Lower leg skin (tissue), 3 donors: ENCODE results near the gene FOXP1.

Source experiments
- POLR2A ChIP-seq, 2 donors: fragments of 450-650 bp; IDR thresholded peaks; one replicate each; pipeline ENCODE4 v1.6.1; 2016 to 2017; ENCODE audit warnings: antibody characterized with exemption in 2 of 2, mild to moderate bottlenecking in 1 of 2, moderate library complexity in 1 of 2
- TF ChIP-seq, protein P1 (sequence below), 3 donors: fragments of 450-650 bp; IDR thresholded peaks; one replicate each; pipeline ENCODE4 v1.5.1; 2016; ENCODE audit warnings: antibody characterized with exemption in 3 of 3, mild to moderate bottlenecking in 3 of 3, moderate library complexity in 2 of 3

DNA sequence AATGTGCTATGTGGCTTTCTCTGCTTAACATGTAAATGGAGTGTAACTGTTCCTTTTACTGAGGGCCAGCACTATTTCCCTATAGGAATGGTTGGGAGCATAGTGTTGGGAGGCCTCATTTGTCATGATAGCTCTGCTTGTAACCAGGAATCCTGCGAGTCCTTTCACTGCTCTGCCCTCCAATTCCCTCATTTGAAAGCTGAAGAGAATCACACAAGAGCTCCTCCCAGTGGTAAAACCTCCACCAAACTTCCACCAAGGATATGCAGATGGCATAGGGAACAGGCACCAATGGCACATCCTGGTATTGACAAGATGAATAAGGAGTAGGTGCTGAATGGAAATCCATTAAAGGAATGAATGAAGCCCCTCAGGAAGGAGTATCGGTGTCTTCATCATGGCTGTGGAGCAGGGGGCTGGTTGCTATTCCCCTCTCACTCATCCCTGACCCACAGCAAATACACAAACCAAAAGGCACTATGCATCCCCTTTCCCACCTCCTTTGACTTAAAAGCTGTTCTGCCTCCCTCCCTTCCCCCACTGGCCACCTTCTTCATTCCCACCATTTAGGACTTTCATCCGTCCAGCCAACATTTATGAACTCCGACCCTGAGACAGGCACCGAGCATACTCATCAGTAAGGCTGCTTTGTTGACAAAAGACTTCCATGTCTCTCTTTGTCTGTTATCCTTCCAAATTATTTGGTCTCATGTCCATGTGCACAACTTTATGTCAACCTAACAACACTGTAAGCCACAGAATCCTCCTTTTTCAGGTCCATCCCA, 560.8 kb downstream of the FOXP1 start:
- TF ChIP-seq, protein P1, sequence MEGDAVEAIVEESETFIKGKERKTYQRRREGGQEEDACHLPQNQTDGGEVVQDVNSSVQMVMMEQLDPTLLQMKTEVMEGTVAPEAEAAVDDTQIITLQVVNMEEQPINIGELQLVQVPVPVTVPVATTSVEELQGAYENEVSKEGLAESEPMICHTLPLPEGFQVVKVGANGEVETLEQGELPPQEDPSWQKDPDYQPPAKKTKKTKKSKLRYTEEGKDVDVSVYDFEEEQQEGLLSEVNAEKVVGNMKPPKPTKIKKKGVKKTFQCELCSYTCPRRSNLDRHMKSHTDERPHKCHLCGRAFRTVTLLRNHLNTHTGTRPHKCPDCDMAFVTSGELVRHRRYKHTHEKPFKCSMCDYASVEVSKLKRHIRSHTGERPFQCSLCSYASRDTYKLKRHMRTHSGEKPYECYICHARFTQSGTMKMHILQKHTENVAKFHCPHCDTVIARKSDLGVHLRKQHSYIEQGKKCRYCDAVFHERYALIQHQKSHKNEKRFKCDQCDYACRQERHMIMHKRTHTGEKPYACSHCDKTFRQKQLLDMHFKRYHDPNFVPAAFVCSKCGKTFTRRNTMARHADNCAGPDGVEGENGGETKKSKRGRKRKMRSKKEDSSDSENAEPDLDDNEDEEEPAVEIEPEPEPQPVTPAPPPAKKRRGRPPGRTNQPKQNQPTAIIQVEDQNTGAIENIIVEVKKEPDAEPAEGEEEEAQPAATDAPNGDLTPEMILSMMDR (IDR thresholded peaks at IDR 0.05), result no peak
- no peak for TF ChIP-seq POLR2A (IDR thresholded peaks at IDR 0.05)
